GM19193 (cell line): ENCODE measurements around the gene SYNE2.

Experiments
- POLR2A ChIP-seq: IDR thresholded peaks from 4 replicates; pipeline ENCODE4 v1.6.1; 2011; ENCODE audit not compliant: insufficient read depth, insufficient read length; ENCODE audit errors: extremely low read depth

The SYNE2 gene

DNA sequence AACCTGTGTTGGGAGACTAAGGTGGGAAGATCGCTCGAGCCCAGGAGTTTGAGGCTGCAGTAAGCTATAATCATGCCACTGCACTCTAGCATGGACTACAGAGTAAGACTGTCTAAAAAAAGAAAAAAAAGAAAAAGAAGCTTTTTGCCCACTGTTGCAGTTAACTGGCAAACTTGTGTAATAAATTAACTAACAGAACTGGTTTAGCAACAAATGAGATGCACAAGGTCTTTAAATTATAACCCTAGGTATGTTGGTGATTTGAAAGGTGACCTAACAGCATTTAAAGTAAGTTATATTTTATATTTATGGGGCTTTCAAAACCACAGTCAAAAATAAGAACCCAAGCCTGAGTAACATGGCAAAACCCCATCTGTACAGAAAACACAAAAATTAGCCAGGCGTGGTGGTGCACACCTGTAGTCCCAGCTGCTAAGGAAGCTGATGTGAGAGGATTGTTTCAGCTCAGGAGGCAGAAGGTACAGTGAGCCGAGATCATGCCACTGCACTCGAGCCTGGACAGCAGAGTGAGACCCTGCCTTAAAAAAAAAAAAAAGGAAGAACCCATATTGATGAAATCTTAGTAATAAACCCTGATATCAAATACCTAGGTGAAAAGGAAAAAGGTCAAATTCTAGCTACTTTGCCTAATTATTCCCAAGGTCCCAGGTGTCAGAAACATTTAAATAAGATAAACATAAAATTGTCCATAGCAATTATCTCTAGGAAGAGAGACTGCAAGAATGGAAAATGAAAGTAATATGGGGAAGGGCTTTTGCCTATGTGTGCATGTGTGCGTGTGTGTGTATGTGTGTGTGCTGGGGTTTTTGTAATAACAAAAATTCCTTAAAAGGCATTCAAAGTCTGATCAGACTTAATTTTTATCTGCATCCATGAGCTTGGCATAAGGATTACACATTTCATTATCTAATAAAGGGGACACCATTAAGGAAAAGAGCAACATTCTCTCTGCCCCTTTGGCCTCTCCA is 15.4 kb downstream of the SYNE2 start:
- TF ChIP-seq POLR2A: no peak

DNA sequence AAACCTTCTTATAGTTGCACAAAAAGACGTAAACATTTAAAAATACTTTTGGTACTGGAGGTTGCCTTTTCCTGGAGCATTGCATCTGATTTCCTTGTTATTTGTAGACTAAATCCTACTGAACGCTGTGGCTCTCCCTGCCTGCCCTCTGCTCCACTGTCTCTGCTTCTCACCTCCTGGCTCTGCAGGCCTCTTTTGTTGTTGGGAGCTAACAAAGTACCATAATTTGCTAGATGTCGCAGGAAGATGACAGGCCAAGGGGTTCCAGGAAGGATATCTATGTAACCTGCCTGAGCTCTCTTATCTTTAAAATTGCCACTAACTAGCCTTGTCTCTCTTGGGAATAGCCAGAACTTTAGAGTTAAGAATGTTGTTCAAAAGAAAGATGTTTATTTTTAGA is 21.4 kb downstream of the SYNE2 start:
- no peak for TF ChIP-seq POLR2A

DNA sequence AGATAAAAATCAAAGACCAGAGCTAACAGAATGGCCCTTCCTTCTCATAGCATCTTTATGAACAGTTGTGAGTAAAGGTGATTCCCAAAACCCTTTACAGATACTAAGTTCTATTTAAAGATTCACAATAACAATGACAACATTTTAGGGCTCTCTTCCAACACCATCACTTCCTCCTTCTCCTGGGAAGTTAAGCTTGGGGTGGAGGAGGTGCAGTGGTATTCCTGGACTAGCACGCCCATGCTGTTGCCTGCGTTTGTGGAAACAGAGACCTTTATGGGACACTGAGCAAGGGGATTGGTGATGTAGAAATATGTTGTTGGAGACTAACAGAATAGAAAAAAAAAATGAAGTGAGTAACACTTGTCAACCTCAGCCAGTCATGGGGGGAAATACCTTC is 22.5 kb downstream of the SYNE2 start:
- TF ChIP-seq POLR2A: no peak

DNA sequence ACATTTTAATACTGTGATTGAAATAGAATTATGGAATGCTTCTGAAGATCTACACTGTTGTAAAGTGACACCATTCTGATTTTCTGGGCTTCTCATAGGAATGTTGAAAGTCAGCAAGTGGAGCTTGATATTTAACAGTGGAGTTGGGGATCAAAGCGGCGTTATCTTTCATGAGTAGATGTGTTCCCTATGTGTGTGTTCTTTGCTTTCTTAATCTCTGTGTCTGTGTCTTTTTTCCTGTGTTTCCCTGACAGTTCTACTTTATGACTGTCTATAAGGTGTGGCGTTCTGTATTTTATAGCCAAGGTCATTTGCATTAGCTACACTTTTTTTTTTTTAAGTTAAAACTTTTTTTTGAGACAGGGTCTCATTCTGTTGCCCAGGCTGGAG is 24.7 kb downstream of the SYNE2 start:
- TF ChIP-seq POLR2A: no peak

DNA sequence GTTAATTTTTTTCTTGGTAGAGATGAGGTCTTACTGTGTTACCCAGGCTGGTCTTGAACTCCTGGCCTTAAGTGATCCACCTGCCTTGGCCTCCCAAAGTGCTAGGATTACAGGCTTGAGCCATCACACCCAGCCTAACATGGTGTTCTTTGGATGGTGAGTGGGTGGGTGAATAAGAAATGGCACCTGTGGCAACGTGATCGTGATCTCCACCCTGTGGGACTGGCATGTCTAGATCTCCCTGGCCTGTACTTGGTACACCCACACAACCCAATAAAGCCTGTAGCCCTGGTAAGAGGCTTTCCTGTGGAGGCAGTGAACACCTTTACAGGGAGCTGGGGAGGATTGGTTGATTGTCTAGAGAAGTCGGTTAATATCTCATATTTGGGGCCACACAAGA is 25.2 kb downstream of the SYNE2 start:
- TF ChIP-seq POLR2A: no peak

DNA sequence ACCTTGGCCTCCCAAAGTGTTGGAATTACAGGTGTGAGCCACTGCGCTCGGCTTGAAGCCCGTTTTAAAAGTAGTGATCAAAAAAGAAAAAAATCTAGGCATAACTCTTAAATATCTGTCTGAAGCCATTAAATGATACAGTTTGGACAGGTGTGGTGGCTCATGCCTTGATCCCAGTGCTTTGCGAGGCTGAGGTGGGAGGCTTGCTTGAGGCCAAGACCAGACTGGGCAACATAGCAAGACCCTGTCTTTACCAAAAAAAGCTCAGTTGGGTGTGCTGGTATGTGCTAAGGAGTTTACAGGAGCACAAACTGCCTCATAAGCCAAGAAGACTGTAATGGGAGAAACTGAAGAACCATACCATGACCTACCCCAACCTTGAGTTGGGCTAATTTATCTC is 26.0 kb downstream of the SYNE2 start:
- TF ChIP-seq POLR2A: no peak

DNA sequence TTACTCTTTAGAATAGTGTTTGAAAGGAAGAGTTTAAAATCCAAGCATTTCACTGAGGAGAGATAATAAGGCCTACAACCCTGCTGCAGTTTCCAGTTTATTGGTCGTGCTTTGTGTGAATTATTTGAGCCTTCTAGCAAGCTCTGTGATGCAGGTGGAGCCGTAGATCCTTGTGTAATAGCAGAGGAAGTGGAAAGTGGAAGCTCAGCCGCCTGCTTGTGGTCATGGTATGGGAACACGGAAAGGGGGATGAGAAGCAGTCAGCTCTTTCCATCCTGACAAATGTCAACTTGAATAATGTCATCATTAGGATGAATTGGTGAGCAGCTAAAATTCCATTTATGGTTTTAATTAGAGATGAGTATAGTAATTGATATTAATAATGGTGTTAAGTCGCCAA is 29.1 kb downstream of the SYNE2 start:
- TF ChIP-seq POLR2A: no peak

DNA sequence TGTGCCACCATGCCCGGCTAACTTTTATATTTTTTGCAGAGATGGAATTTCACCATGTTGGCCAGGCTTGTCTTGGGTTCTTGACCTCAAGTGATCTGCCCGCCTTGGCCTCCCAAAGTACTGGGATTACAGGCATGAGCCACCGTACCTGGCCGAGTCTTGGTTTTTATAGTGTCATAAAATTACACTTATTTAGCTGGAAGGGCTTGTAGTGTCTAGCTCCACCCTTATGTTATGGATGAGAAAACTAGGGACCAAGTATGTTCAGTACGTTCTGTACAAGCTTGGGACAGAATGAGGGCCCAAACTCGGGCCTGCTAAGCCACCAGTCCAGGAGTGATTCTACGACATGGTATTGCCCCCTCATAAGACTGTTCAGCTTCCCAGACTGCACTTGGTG is 35.1 kb downstream of the SYNE2 start:
- TF ChIP-seq POLR2A: no peak

DNA sequence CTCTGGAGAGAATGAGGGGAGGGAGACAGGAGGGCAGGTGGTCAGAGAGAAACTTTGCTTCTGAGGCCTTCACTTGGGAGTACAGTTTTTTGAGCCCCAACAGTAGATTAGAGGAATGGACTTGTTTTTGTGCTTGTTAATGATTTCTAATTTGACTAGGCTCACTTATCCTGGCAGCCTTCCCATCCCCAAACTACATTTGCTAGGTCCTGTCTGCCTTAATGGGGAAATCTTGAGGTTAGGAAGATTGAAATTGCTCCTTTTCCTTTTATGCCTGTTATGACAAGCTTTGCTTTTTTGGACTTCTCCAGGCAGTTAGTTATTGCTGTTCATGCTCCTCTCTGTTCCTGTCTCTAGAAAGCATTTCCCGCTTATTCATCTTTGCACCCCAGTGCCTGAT is 37.7 kb downstream of the SYNE2 start:
- no peak for TF ChIP-seq POLR2A

DNA sequence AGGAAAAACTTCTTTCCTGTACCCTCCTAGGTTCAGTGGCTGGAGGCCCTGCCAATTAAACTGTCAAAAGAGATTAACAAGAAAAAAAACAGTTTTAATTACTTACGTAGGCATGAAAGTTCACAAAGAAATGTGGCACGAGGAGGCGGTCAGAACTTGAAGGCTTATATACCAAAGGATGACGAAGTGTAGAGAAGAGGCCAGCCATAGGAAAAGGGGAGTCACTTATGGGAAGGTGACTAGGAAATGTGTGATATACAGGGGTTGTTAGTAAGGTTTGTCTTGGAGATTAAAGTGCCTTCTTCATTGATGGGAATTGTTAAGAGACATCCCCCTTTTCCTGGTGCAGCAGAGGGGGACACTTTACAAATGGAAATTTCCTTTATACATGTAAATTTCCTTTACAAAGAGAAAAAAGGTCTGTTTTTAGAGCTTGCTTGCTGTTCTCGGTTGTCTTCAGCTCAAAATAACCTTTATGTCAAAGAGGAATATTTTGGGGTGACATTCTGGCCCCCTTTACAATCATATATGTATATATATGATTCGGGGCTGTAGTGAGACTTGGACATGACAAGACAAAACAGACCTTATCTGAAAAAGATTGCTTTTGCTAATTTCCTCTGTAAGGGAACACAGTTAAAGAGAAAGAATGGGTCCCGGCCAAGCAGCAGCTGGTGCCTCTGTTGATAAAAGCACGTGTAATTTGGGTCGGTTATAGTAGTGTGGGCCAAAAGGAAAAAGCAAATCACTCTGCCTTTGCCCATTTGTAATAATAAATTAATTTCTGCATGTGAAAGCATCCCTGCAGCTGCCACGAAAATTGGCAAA is 38.6 kb downstream of the SYNE2 start:
- no peak for TF ChIP-seq POLR2A

DNA sequence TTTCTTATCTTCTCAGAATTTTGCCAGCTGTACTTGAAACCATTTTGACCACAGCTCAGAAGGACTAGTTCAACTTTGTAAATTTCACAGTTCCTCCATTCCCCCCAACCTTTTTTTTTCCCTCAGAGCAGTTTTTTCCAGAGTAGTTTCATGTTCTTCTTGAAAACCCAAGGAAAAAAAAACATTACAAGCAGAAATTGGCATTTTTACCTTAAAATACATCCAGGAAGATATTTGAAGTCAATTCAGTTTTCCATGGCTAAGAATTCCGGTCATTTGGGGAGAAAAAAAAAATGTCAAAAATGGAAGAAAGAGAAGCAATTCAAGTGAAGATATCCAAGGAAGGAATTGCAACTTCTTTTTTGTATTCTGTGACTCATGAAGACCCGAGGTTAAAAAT is 39.5 kb downstream of the SYNE2 start:
- TF ChIP-seq POLR2A: no peak

DNA sequence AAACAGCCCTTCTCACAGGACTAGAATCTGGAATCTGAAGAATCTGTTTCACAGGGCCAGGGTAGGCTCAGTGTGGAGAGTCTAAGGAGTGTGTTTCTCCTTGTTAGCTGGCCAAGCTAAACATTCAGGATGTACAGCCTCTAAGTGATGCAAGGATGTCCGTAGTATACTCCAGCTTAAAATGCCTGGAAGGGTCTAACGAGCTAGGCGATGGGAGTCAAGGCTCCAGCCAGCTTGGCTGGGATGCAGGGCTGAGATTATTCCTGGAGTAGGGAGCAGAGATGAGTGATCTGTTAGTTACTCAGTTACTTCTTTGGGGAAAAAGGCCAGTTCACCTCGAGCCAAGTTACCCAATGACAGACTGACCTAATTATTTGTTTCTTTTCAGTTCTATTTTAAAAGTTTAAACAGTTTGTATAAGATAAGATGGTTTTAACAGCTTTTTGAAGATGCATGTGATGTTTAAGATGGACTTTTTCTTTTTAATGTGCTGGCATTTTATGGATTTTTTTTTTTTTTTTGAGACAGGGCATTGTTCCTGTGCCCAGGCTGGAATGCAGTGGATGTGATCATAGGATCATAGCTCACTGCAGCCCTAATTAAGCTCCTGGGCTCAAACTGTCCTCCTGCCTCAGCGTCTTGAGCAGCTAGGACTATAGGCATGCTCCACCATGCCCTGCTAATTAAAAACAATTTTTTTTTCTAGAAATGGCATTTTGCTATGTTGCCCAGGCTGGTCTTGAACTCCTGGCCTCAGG is 41.1 kb downstream of the SYNE2 start:
- TF ChIP-seq POLR2A: no peak

DNA sequence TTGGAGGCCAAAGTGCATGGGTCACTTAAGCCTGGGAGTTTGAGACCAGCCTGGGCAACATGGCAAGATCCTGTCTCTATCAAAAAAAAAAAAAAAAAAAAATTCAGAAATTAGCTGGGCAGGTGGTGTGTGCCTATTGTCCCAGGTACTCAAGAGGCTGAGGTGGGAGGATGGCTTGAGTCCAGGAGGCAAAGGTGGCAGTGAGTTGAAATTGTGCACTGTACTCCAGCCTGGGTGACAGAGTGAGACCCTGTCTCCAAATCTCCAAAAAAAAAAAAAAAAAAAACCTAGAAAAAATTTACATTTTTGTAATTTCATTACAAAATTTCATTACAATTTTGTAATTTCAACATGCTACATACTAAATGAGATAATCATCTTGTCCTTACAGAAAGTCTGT is 42.7 kb downstream of the SYNE2 start:
- TF ChIP-seq POLR2A: no peak

DNA sequence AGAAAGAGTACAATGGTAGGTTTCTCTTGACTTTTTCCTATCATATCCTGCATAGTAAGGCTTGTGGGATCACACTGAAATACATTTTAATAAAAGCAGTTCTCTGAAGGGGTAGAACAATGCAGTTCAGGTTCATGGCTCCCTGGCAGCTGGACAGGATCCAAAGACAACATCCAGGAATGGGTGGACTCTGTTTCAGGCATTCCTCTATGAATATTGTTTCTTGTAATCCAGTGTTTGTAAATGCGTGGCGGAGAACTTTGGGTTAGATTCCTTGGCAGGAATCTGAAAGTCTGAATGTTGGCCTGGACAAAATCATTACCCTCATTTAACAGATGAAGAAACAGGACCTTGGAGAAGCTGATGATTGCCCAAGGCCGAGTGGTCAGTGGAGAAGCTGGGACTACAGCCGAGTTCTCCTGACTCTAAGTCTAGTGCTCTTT is 43.5 kb downstream of the SYNE2 start:
- no peak for TF ChIP-seq POLR2A

DNA sequence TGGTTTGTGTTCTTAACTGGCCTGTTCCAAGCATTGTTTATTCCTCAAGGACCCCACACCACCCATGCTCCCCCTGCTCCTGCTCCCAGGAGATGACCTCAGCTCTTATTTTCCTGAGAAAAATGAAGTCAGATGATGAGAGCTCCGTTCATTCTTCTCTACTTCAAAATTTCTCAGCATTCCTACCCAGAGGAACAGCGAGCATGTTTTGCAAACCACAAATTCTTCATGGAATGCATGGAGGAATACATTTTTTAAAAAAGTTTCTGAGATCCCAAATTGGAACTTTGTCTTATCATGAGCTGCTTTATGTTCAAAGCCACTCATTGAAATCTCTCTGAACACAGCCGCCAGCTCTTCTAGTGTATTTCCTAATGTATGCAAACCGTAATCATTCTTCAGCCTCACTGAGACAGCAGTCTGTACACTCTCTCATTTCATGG is 44.9 kb downstream of the SYNE2 start:
- no peak for TF ChIP-seq POLR2A

DNA sequence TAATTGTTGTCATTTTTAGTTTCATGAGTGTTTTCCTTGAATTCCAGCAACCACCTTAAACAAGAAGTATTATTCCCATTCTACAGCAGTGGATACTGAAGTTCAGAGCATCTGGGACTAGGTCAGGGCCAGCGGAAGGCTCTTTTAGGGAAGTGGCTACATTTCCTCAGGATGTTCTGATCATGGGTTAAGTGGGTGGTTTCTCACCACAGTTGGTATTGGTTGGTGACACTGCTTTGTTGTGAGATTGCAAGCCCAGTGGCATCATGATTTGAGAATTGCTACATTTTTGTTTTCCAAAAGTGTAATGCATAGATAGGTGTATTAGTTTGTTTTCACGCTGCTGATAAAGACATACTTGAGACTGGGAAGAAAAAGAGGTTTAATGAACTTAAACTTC is 47.1 kb downstream of the SYNE2 start:
- TF ChIP-seq POLR2A: no peak
